ENCODE results near the gene TEX51. TPM values are rescaled to one million over a fixed set of nuclear protein-coding genes. Genes with fewer than 3 reads are reported as not detected.

Gene TEX51
- total RNA-seq, 1 donor from 2014 or later: not detected

DNA sequence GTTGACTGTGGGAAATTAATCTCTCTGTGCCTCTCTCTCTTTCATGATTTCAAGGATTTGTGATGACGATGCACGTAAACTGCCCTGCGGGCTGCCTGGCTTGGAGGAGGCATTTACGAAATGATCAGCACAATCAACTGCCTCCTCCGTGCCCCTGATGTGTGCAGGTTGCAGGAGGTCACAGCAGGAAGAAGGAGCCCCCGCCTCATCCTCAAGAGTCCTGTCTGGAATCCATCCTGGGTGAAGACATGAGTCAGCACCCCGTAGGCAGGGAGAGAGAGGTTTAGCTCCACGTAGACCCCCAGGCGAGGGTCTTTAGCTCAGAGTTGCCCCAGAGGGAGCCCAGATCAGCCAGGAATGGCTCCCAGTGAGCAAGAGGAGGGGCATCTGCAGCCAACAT is 17.1 kb upstream of the TEX51 start:
- H3K4me3 ChIP-seq (ENCODE audit: low read depth, low read length): no peak overlapping the region
- TF ChIP-seq CTCF (conservative IDR thresholded peaks at IDR 0.05; ENCODE audit: low read depth, low read length): no peak
- no peak for DNase-seq (ENCODE audit: low read depth)

GRCh38 chr2:126882181-126882580 is 16.5 kb upstream of the TEX51 start:
- DNase-seq (ENCODE audit: low read depth): no peak
- H3K4me3 ChIP-seq (ENCODE audit: low read depth, low read length): no peak overlapping the region
- TF ChIP-seq CTCF (conservative IDR thresholded peaks at IDR 0.05; ENCODE audit: low read depth, low read length): no peak

DNA sequence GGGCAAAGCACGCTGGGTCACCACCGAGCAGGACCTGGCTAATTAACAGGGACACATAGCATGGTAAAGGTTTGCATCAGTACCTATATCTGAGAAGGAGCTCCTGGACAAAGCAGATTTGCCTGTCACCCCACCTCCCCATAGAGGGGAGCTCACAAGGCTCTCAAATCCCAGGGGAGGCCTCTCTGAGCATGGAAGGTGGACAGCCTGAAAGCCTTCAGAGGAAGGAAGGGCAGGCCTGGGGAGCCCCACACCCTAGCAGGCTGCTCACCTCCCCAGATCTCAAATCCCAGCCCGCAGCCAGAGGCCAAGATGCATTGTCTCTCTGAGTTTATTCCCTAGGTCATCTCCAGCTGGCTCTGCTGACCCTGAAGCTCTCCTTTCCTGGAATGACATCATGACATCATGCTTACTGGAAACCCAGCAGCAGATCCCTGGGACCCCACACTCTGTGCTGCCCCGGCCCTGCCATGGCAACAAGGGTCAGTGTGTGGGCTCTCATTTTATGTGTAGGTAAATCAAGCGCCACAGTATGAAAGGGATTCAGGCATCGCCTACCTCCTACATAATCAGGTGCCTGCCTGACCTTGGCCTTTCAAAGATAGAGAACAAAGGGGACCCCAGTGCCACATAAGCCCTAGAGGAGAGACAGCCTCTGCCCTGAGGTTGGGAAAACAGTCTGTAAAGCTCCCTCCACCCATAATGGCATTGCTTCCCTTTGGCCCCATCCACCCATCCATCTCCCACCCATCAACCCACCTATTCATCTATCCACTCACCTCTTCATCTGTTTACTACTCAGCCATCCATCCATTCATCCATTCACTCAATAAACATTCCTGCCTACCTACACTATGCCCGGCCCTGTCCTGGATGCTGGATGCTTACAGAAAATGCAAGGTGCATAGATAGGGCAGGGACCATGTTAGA is 15.7 kb upstream of the TEX51 start:
- H3K4me3 ChIP-seq (ENCODE audit: low read depth, low read length): no peak overlapping the region
- TF ChIP-seq CTCF (conservative IDR thresholded peaks at IDR 0.05; ENCODE audit: low read depth, low read length): no peak
- no peak for DNase-seq (ENCODE audit: low read depth)

DNA sequence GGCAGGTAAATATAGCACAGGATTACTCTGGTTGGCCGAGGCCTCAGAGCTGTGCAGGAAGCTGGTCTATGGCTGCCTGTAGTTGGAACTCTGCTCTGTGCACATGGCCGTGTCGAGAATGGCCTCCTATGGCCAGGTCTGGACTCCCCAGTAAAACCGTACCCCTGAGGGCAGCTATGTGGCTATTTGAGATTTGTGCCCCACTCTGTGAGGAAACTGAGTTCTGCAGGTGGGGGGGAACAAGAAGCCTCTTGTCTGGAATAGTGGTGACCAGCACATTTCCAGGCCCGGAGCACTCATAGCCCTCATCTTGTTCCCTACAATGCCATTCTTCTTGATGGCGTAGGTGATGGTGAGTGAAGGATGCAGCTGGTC is 15.0 kb upstream of the TEX51 start:
- TF ChIP-seq CTCF (conservative IDR thresholded peaks at IDR 0.05; ENCODE audit: low read depth, low read length): no peak
- H3K4me3 ChIP-seq (ENCODE audit: low read depth, low read length): no peak overlapping the region
- no peak for DNase-seq (ENCODE audit: low read depth)

DNA sequence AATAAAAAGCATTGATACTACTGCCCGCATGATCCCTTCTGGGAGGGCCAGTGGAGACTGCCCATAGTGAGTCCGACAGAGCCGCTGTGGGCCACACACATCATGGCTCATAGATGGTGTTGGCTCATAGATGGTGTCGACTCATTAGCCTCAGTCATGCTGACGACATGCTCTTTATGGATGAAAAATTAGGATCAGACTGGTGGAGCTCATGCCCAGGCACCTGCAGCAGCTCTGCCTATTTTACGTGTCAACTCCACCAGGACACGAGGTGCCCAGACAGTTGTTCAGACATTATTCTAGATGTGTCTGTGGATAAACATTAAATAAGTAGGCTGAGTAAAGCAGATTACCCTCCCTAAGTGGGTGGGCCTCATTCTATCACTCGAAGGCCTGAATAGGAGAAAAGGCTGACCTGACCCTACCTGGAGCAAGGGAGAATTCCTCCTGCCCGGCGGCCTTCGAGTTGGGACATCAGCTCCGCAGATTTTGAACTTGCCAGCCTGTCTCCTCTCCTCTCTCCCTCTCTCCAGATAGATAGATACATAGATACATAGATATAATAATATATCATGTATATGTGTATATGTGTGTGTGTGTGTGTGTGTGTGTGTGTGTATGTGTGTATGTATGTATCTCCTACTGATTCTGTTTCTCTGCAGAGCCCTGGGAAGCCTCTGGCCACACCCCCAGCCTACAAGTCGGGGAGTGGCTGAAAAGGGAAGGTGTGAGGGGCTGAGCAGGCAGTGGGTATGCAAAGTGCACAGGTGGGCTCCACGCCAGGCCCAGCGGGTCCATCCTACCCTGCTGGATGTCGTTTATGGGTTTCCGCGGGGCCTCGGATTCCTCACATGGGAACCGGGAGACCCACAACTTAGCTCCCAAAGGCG is 13.6 kb upstream of the TEX51 start:
- no peak for TF ChIP-seq CTCF (conservative IDR thresholded peaks at IDR 0.05; ENCODE audit: low read depth, low read length)
- no peak for DNase-seq (ENCODE audit: low read depth)
- no peak overlapping the region for H3K4me3 ChIP-seq (ENCODE audit: low read depth, low read length)

DNA sequence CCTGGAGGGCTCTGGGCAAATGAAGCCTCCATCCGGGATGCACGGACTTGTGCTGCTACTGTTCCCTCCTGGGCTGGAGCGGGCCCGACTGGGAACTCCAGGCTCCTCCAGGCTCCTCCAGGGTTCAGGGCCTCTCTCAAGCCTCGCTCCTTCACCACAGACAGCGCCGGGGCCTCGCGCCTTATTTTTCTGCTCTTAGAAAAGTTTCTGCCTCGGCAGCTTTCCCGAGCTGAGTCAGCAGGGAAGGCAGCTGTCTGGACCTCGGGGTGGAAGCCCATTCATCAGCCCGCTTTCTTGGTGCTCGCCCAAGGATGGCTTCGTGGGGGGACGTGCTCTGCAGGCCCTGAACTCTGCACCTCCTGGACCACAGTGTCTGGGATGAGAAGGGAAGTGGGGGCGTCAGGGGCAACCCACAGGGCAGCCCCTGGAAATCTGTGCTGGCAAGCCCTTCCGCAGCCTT is 12.9 kb upstream of the TEX51 start:
- TF ChIP-seq CTCF (conservative IDR thresholded peaks at IDR 0.05; ENCODE audit: low read depth, low read length): no peak
- peak overlapping the region; percentile 60 for H3K4me3 ChIP-seq (ENCODE audit: low read depth, low read length)
- DNase-seq (ENCODE audit: low read depth): no peak
